ENCODE results near the gene HRH2.
"Not testable (repeated sequence)": the region's sequence is repeated elsewhere in the genome, so short reads cannot be mapped to it uniquely, and the experiment has no call there.

HRH2 gene, protein sequence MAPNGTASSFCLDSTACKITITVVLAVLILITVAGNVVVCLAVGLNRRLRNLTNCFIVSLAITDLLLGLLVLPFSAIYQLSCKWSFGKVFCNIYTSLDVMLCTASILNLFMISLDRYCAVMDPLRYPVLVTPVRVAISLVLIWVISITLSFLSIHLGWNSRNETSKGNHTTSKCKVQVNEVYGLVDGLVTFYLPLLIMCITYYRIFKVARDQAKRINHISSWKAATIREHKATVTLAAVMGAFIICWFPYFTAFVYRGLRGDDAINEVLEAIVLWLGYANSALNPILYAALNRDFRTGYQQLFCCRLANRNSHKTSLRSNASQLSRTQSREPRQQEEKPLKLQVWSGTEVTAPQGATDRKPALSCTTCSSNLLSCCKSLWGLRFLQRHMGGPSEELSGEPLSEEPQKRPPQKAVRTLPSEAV

GRCh38 chr5:175657593-175658271, at the start of gene HRH2:
Gene HRH2, plus strand, starts transcription at chr5:175658071. Its CDS starts 25,163 bp downstream, at chr5:175683234.
- FAIRE-seq: no peak

- no peak for FAIRE-seq
These were observed 48.3 kb upstream of the HRH2 start for GRCh38 chr5:175609526-175609925.

DNA sequence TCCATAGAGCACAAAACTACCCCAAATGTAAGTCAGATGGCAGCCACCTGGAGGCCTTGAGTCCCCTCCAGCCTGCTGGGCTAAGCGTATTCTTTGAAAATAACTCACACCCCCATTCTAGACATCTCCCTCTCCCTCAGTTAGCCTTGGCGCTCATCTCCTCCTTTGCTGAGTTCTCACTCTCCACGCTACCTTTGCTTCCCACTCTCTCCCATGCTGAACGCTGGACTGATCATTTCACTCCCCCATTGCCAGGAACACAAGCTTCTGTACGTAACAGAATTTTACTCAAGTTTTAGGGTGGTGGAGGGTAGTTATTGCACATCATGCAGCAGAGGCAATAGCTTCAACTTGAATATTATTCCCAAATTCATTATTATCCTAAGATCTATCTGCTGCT, 47.5 kb upstream of the HRH2 start:
- no peak for FAIRE-seq

- no peak for FAIRE-seq
These were observed 47.0 kb upstream of the HRH2 start for GRCh38 chr5:175610898-175611297.

- FAIRE-seq: no peak
These were observed 43.6 kb upstream of the HRH2 start for GRCh38 chr5:175614223-175614815.

- FAIRE-seq: no peak
These were observed 43.0 kb upstream of the HRH2 start for GRCh38 chr5:175614861-175615260.

DNA sequence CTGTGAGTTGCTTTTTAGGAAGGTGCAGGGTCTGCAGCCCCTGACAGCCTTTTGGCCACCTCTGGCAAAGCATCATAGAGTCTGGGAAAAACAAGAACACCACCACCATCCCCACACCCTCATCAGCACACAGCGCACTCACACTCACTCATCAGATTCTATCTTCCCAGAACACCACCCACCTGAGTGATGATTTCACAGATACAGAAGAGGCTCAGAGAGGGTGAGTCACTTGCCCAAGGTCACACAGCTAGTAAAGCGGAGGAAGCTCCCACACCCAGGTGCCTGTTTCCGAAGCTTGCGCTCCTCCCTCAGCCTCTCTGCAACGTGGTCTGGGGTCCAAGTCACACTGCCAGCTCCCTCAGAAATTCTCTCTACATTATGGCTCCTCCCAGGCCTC, 41.8 kb upstream of the HRH2 start:
- FAIRE-seq: no peak

- FAIRE-seq: not testable (repeated sequence)
These were observed 41.3 kb upstream of the HRH2 start for GRCh38 chr5:175616527-175616926.

DNA sequence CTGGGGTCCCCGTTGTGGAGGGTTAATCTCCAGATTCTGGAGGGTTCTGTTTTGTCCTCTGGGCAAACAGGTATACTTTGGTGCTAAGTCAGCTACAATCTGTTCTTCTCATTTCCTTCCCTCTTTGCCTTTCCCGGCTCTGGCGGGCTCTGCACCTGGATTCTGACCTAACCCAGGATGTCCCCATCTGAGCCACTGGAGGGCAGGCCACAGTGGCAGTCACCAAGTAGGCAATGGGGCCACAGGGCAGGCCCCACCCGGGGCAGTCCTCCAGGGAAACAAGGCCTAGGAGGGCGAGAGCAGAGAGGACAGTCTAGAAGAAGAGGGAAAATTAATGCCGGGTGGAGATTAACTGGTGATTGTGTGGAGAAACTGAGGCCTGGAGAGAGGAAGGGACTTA, 40.4 kb upstream of the HRH2 start:
- FAIRE-seq: no peak

DNA sequence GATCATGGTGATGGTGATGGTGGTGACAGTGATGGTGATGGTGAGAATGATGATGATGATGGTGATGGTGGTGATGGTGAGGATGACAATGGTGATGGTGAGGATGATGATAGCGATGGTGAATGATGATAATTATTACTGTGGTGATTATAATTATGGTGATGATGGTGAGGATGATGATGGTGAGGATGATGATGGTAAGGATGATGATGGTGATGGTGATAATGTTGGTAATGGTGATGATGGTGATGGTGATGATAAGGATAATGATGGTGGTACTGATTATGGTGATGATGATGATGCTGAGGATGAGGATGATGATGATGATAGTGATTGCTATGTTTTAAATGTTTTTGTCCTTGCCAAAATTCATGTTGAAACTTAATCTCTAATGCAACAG, 37.3 kb upstream of the HRH2 start:
- FAIRE-seq: no peak

DNA sequence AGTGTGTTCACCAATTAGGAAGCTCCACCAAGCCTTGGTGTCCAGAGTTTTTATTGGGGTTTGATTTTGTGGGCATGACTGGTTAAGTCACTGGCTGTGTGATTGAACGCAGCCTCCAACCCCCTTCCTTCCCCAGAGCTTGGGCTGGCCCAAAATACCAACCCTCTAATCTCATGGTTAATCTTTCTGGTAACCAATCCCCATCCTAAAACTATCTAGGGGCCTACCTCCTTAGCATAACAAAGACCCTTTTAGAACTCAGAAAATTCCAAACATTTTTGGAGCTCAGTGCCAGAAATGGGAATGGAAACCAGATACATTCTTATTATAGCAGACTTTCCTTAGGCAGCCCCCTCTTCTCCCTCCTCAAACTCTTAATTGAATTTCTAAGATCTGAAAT, 35.9 kb upstream of the HRH2 start:
- no peak for FAIRE-seq

DNA sequence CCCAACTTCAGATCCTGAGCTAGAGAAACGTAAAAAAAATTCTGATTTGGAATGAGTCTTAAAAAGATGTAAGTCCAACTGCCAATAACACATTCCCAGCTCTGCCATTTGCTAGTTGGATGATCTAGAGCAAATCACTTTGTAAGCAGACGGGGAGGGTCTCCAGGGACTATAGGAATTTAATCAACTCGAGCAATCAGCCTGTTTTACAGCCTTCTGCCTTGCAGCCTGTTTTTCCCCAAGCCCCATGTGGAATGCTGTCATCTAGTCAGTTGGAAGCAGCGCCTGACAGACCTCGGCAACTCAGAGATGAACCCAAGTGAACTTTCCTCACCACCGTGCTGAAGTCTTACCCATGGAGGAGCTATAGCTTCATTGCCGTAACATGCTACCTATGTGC, 34.8 kb upstream of the HRH2 start:
- no peak for FAIRE-seq

- FAIRE-seq: no peak
These were observed 33.6 kb upstream of the HRH2 start for GRCh38 chr5:175624316-175624715.

GRCh38 chr5:175627005-175627404, 30.9 kb upstream of the HRH2 start:
- FAIRE-seq: no peak

- no peak for FAIRE-seq
These were observed 30.1 kb upstream of the HRH2 start for GRCh38 chr5:175627739-175628138.

- no peak for FAIRE-seq
These were observed 29.2 kb upstream of the HRH2 start for GRCh38 chr5:175628668-175629067.

- FAIRE-seq: no peak
These were observed 28.6 kb upstream of the HRH2 start for GRCh38 chr5:175629261-175629660.

DNA sequence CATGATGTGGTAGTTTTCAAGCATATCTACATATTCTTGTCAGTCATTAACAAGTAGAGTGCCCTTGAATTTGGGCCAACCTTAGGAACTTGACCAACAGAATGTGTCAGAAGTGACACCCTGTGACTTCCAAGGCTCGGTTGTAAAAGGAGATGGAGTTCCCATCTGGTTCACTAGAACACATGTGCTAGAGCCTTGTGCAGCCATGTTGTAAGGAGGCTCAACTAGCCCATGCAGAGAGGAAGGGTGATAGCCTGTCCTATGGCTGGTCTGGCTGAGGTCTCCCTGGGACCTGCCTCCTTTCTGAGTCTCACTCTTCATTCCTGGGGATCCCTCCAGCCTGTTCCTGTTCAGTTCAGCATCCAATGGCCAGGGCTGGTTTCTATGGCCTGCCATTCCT, 28.1 kb upstream of the HRH2 start:
- FAIRE-seq: no peak

DNA sequence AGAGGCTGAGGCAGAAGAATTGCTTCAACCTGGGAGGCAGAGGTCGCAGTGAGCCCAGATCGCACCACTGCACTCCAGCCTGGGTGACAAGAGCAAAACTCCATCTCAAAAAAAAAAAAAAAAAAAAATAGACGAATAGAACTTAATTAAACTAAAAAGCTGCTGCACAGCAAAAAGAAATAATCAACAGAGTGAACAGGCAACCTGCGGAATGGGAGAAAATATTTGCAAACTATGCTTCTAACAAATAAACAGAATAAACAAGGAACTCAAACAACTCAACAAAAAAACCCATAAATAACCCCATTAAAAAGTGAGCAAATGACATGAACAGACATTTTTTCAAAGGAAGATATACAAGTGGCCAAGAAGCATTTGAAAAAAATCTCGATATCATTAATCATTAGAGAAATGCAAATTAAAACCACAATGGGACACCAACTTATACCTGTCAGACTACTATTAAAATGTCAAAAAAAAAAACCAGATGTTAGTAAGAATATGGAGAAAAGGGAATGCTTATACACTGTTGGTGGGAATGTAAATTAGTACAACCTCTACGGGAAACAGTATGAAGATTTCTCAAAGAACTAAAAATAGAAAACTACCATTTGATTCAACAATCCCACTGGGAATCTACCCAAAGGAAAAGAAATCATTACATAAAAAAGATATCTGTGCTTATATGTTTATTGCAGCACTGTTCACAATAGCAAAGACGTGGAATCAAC, 21.9 kb upstream of the HRH2 start:
- no peak for FAIRE-seq

- FAIRE-seq: no peak
These were observed 19.6 kb upstream of the HRH2 start for GRCh38 chr5:175638305-175638704.

GRCh38 chr5:175640106-175640775, 17.6 kb upstream of the HRH2 start:
- no peak for FAIRE-seq

DNA sequence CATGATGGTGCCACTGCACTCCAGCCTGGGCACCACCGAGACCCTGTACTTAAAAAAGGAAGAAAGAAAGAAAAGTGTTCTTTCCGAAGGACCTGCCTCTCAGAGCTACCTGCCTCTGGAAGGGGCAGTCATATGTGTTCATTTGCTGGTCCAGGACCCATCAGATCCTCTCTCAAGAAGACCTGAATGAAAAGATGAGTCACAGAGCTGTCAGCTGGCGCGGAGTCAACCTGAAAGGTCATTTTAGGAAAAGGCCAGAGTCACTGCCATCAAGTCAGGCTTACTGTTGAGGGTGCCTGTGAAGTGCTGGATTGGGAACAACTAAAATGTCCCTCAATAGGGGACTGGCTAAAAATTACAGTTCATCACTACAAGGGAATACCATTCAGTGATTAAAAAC, 14.9 kb upstream of the HRH2 start:
- no peak for FAIRE-seq

DNA sequence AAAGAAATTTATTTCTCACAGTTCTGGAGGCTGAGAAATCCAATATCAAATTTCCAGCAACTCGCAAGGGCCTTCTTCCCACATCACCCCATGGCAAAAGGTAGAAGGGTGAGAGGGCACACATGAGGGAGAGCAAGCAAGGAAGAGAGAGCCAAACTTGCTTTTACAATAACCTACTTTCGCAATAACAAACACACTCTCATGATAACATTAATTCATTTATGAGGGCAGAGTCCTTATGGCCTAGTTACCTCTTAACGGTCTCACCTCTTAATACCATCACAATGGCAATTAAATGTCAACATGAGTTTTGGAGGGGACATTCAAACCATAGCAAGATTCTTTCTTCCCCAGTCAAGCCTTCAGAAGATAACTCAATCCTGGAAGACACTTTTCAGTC, 11.6 kb upstream of the HRH2 start:
- no peak for FAIRE-seq

Data from colon (tissue), 2 donors.